CD4-positive, CD25-positive, alpha-beta regulatory T cell (primary cell): ENCODE measurements around the gene DHX34. TPM values are rescaled to one million over a fixed set of nuclear protein-coding genes. Genes with fewer than 3 reads are reported as not detected.
"Not testable (repeated sequence)": the region's sequence is repeated elsewhere in the genome, so short reads cannot be mapped to it uniquely, and the experiment has no call there.

Experiments
- ATAC-seq, 2 donors: fragments of 150-1000 bp; cut with Tn5 transposase; one replicate each; pipeline ENCODE4 v1.10.0; 2021; ENCODE audit warnings: low read depth in 2 of 2, moderate number of reproducible peaks in 2 of 2, moderate library complexity in 1 of 2
- DNase-seq, 3 donors: peaks; one replicate each; pipeline versions ENCODE4 v3.0.0 to v3.0.0-alpha.2; 2012 to 2022; ENCODE audit warnings: mixed read lengths in 1 of 3
- H3K27ac ChIP-seq: one replicate; pipeline ENCODE4 v1.7.0; 2013; ENCODE audit warnings: mild to moderate bottlenecking, low read length; ENCODE audit not compliant: insufficient read depth, poor library complexity, severe bottlenecking
- H3K27me3 ChIP-seq: one replicate; pipeline ENCODE4 v1.7.0; 2013; ENCODE audit warnings: low read length; ENCODE audit not compliant: control insufficient read depth, insufficient read depth
- H3K36me3 ChIP-seq: one replicate; pipeline ENCODE4 v1.7.0; 2013; ENCODE audit warnings: mild to moderate bottlenecking, low read length, moderate library complexity; ENCODE audit not compliant: control insufficient read depth, insufficient read depth
- H3K4me1 ChIP-seq: 2 replicates; pipeline ENCODE4 v1.7.0; 2013; ENCODE audit warnings: mild to moderate bottlenecking, low read length; ENCODE audit not compliant: insufficient read depth, control insufficient read depth, poor library complexity, severe bottlenecking
- H3K4me3 ChIP-seq: one replicate; pipeline ENCODE4 v1.7.0; 2013; ENCODE audit warnings: low read depth, mild to moderate bottlenecking, low read length, moderate library complexity
- H3K9me3 ChIP-seq, 2 experiments: 1 replicate in 1 of 2; 2 replicates in 1 of 2; pipeline ENCODE4 v1.7.0; 2013; ENCODE audit warnings: low read length in 2 of 2, mild to moderate bottlenecking in 1 of 2, moderate library complexity in 1 of 2; ENCODE audit not compliant: control insufficient read depth in 2 of 2
- H3K27ac Mint-ChIP-seq, 3 donors: one replicate each; pipeline ENCODE4 v1.8.0; 2020 to 2022; ENCODE audit warnings: mild to moderate bottlenecking in 3 of 3, mixed read lengths in 3 of 3, moderate library complexity in 2 of 3
- H3K27me3 Mint-ChIP-seq: one replicate; pipeline ENCODE4 v1.8.0; 2022; ENCODE audit warnings: mild to moderate bottlenecking, mixed read lengths
- H3K36me3 Mint-ChIP-seq: one replicate; pipeline ENCODE4 v1.8.0; 2020; ENCODE audit warnings: mixed read lengths
- H3K4me1 Mint-ChIP-seq, 4 donors: one replicate each; pipeline ENCODE4 v1.8.0; 2020 to 2022; ENCODE audit warnings: mixed read lengths in 4 of 4, mild to moderate bottlenecking in 1 of 4
- H3K4me3 Mint-ChIP-seq, 4 donors: one replicate each; pipeline ENCODE4 v1.8.0; 2020 to 2022; ENCODE audit warnings: mild to moderate bottlenecking in 4 of 4, mixed read lengths in 4 of 4, moderate library complexity in 3 of 4
- H3K9me3 Mint-ChIP-seq, 7 donors: one replicate each; pipeline ENCODE4 v1.8.0; 2020 to 2022; ENCODE audit warnings: mixed read lengths in 7 of 7, mild to moderate bottlenecking in 3 of 7, moderate library complexity in 2 of 7
- polyA plus RNA-seq, 4 donors: library from polyadenylated mRNA; unstranded; fragments of 300-500 nt; fragmentation: Illumina TruSeq; gene quantifications; one replicate each; pipeline ENCODE4 v1.2.3, GENCODE V29; 2021
- total RNA-seq: library from RNA; stranded (reverse); gene quantifications from one replicate; pipeline ENCODE4 v1.2.3, GENCODE V29; 2022

DHX34 gene
- total and polyA plus RNA-seq, 5 donors from 2014 or later, result 2.3 to 11.7 (median 3.8) TPM

DNA sequence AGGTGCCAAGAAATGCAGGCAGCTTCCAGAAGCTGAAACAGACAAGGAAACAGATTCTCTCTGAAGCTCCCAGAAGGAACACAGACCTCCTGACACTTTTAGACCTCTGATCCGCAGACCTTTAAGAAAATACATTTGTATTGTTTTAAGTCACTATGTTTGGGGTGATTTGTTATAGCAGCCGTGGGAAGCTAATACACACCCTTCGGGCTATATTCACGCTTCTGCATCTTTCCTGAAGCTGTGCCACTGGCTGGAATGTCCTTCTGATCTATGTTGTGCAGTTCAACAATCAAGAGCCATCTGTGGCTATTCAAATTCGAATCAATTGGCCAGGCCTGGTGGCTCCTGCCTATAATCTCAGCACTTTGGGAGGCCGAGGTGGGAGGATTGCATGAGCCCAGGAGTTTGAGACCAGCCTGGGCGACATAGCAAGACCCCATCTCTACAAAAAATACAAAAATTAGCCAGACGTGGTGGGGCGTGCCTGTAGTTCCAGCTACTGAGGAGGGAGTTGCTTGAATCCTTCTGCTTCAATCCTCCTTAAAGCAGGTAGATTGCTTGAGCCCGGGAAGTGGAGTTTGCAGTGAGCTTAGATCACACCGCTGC is 5.8 kb upstream of the DHX34 start:
- Histone ChIP-seq H3K36me3 (no peaks in the 10 kb centered on the region), H3K4me1 (no peaks in the 10 kb centered on the region), H3K27ac (no peak overlapping the region), H3K9me3 (no peaks in the 10 kb centered on the region), H3K27me3 (no peaks in the 10 kb centered on the region), H3K4me3 (no peak overlapping the region)
- Mint-ChIP-seq H3K27me3 (peaks cover 5% of the 10 kb centered on the region), H3K4me3 (no peak overlapping the region), H3K9me3 (no peaks in the 10 kb centered on the region), H3K36me3 (peaks cover 13% of the 10 kb centered on the region), H3K27ac (no peak overlapping the region), H3K4me1 (peaks cover 0 to 5% (median 0%) of the 10 kb centered on the region in 4 donors)
- ATAC-seq (no peak), DNase-seq (no peak)

DNA sequence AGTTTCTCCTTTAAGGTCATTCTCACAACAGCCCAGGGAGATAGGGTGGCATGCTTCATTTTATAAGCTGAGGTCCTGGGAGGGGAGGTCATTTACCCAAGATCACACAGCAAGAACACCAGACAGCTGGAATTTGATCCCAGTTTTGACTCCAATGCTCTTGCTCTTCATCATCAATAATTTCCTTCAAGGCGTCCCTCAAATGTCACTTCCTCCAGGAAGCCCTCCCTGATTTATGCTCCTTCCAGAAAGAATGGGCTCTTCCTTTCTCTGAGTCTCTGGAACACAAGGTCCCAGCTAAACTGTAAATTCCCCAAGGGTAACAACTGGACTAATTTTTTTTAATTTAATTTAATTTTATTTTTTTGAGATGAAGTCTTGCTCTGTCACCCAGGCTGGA is 4.7 kb upstream of the DHX34 start:
- peaks cover 5% of the 10 kb centered on the region for H3K27me3 Mint-ChIP-seq
- H3K9me3 Mint-ChIP-seq, result no peaks in the 10 kb centered on the region
- Histone ChIP-seq H3K36me3 (no peaks in the 10 kb centered on the region), H3K27ac (no peak overlapping the region), H3K4me3 (no peak overlapping the region), H3K9me3 (no peaks in the 10 kb centered on the region), H3K27me3 (no peaks in the 10 kb centered on the region), H3K4me1 (peaks cover 6% of the 10 kb centered on the region)
- no peak for DNase-seq
- peaks cover 13% of the 10 kb centered on the region for H3K36me3 Mint-ChIP-seq
- no peak for ATAC-seq
- H3K4me1 Mint-ChIP-seq, result peaks cover 0 to 14% (median 7%) of the 10 kb centered on the region in 4 donors
- H3K4me3 Mint-ChIP-seq, result no peak overlapping the region
- H3K27ac Mint-ChIP-seq, result no peak overlapping the region

DNA sequence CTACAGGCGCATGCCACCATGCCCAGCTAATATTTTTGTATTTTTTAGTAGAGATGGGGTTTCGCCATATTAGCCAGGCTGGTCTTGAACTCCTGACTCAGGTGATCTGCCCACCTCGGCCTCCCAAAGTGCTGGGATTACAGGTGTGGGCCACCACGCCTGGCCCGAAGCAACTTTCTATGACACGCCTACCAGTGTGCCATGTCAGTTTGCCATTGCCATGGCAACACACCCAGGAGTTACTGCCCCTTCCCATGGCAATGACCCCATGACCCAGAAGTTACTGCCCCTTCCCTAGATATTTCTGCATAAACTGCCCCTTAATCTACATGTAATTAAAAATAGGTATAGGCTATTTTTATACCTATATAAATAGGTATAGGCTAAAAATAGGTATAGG is 3.1 kb upstream of the DHX34 start:
- H3K9me3 ChIP-seq, ATAC-seq, H3K9me3 Mint-ChIP-seq, H3K27ac ChIP-seq, H3K36me3 ChIP-seq, H3K27me3 ChIP-seq, H3K27me3 Mint-ChIP-seq, H3K27ac Mint-ChIP-seq, H3K4me3 Mint-ChIP-seq, H3K4me3 ChIP-seq, DNase-seq: not testable (repeated sequence)
- H3K4me1 ChIP-seq, result peaks cover 20% of the 10 kb centered on the region
- peaks cover 5 to 26% (median 16%) of the 10 kb centered on the region in 4 donors for H3K4me1 Mint-ChIP-seq
- H3K36me3 Mint-ChIP-seq, result peaks cover 13% of the 10 kb centered on the region

DNA sequence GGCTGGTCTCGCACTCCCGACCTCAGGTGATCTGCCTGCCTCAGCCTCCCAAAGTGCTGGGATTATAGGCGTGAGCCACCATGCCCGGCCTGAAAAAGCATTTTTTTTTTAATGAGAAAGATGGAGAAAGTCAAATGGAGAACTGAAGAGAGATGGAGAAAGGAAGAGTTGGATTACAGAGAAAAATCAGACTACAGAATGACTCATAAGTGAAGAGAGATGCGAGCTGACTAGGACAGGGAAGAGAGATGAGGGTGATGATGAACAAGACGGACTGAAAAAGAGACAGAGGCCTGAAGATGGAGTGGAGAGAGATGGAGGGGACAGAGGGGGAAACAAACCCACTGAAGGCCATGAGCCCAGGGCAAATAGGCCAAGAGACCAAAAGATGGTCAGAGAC is 1.5 kb downstream of the DHX34 start:
- peak overlapping the region in 1 of 3 donors; percentile 90 for H3K27ac Mint-ChIP-seq
- peak overlapping the region; percentile 74 to 99 (median 84) for H3K4me3 Mint-ChIP-seq
- H3K9me3 Mint-ChIP-seq, result peaks cover 0 to 1% (median 0%) of the 10 kb centered on the region in 7 donors
- H3K4me1 ChIP-seq, result peaks cover 22% of the 10 kb centered on the region
- peaks cover 10 to 51% (median 22%) of the 10 kb centered on the region in 4 donors for H3K4me1 Mint-ChIP-seq
- H3K36me3 Mint-ChIP-seq, result peaks cover 15% of the 10 kb centered on the region
- DNase-seq (no peak), ATAC-seq (no peak)
- H3K27me3 Mint-ChIP-seq, result no peaks in the 10 kb centered on the region
- H3K27me3 ChIP-seq, result no peaks in the 10 kb centered on the region
- no peak overlapping the region for H3K4me3 ChIP-seq
- no peak overlapping the region for H3K27ac ChIP-seq
- no peaks in the 10 kb centered on the region for H3K9me3 ChIP-seq
- peaks cover 21% of the 10 kb centered on the region for H3K36me3 ChIP-seq

DNA sequence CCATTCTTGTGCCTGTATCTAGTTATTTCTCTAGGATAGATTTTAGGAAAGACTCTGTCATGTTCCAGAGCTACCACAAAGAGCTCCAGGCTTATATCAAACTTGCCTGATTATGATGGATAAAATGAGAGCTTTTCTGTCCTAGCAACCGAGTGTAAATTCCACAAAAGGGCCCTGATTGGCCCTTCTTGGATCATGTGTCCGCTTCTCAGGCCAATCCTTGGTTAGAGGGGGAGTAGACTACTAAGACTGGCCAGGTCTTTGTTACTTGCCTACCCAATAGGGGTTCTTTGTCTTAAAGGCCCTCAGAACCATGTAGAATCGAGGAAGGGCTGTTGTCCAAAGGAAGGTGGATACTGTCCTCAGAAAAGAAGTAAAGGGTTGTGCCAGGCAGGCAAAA is 2.4 kb downstream of the DHX34 start:
- H3K9me3 ChIP-seq, result no peaks in the 10 kb centered on the region
- Mint-ChIP-seq H3K9me3 (peaks cover 0 to 1% (median 0%) of the 10 kb centered on the region in 7 donors), H3K27ac (peak overlapping the region in 2 of 3 donors; percentile 65 to 78), H3K36me3 (peaks cover 21% of the 10 kb centered on the region), H3K4me1 (peaks cover 10 to 51% (median 22%) of the 10 kb centered on the region in 4 donors), H3K27me3 (no peaks in the 10 kb centered on the region), H3K4me3 (peak overlapping the region; percentile 39 to 88 (median 78))
- ATAC-seq (no peak), DNase-seq (peak in 1 of 3 donors; percentile 33)
- no peaks in the 10 kb centered on the region for H3K27me3 ChIP-seq
- H3K27ac ChIP-seq, result no peak overlapping the region
- peaks cover 22% of the 10 kb centered on the region for H3K4me1 ChIP-seq
- H3K4me3 ChIP-seq, result no peak overlapping the region
- H3K36me3 ChIP-seq, result peaks cover 30% of the 10 kb centered on the region

DNA sequence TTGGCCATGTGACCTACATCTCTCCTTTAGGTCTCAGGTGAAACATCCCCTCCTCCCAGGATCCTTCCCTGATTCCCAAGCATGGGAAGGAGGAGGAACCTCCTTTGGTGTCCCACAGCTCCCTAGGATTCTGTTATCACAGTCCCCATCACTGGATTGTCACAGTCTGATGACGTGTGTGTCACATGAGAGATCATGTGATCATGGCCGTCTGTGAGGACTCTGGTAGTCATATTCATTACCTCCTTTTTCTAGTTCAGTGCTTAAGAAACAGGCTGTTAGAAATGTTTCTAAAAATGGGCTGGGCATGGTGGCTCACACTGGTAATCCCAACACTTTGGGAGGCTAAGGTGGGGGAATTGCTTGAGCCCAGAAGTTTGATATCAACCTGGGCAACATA is 3.0 kb downstream of the DHX34 start:
- H3K36me3 ChIP-seq, result peaks cover 35% of the 10 kb centered on the region
- H3K27me3 Mint-ChIP-seq, result no peaks in the 10 kb centered on the region
- no peak for DNase-seq
- peaks cover 0 to 1% (median 0%) of the 10 kb centered on the region in 7 donors for H3K9me3 Mint-ChIP-seq
- peaks cover 21% of the 10 kb centered on the region for H3K36me3 Mint-ChIP-seq
- no peak overlapping the region for H3K27ac ChIP-seq
- H3K4me3 ChIP-seq, result no peak overlapping the region
- H3K9me3 ChIP-seq, result no peaks in the 10 kb centered on the region
- H3K4me1 Mint-ChIP-seq, result peaks cover 10 to 51% (median 22%) of the 10 kb centered on the region in 4 donors
- no peak for ATAC-seq
- peak overlapping the region in 2 of 3 donors; percentile 36 to 78 for H3K27ac Mint-ChIP-seq
- peaks cover 22% of the 10 kb centered on the region for H3K4me1 ChIP-seq
- H3K4me3 Mint-ChIP-seq, result peak overlapping the region in 3 of 4 donors; percentile 17 to 88 (median 85)
- H3K27me3 ChIP-seq, result no peaks in the 10 kb centered on the region

DNA sequence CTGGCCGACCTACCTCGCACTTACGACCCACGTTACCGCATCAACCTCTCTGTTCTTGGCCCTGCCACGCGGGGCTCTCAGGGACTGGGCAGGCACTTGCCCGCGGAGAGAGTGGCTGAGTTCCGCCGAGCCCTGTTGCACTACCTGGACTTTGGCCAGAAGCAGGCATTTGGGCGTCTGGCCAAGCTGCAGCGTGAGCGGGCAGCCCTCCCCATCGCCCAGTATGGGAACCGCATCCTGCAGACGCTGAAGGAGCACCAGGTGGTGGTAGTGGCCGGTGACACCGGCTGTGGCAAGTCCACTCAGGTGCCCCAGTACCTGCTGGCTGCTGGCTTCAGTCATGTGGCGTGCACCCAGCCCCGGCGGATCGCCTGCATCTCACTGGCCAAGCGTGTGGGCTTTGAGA is 4.2 kb downstream of the DHX34 start:
- Mint-ChIP-seq H3K4me3 (peak overlapping the region in 1 of 4 donors; percentile 35), H3K4me1 (peaks cover 10 to 51% (median 22%) of the 10 kb centered on the region in 4 donors), H3K36me3 (peaks cover 24% of the 10 kb centered on the region), H3K9me3 (peaks cover 0 to 1% (median 0%) of the 10 kb centered on the region in 7 donors), H3K27me3 (no peaks in the 10 kb centered on the region), H3K27ac (no peak overlapping the region)
- Histone ChIP-seq H3K36me3 (peaks cover 47% of the 10 kb centered on the region), H3K4me1 (peaks cover 22% of the 10 kb centered on the region), H3K4me3 (no peak overlapping the region), H3K27ac (no peak overlapping the region), H3K9me3 (no peaks in the 10 kb centered on the region), H3K27me3 (no peaks in the 10 kb centered on the region)
- DNase-seq (no peak), ATAC-seq (no peak)

DNA sequence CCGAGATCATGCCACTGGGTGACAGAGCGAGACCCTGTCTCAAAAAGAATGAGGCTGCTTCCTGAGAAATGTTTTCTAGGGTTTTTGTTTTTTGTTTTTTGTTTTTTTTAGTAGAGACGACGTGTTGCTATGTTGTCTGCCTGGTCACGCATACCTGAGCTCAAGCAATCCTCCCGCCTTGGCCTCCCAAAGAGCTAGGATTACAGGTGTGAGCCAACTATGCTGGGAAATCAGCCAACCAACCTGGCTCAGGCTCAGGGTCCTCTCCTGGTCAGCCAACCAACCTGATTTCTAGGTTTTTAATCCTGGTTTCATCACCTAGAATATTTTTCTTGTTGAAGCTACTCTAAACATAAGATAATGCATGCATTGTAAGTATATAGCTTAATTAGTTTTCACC is 7.8 kb downstream of the DHX34 start:
- no peak overlapping the region for H3K4me3 Mint-ChIP-seq
- H3K36me3 ChIP-seq, result peaks cover 81% of the 10 kb centered on the region

More for the DNA sequence above, 7.8 kb downstream of the DHX34 start:
- Mint-ChIP-seq H3K36me3 (peaks cover 39% of the 10 kb centered on the region), H3K4me1 (peaks cover 0 to 18% (median 2%) of the 10 kb centered on the region in 4 donors), H3K27ac (no peak overlapping the region), H3K27me3 (no peaks in the 10 kb centered on the region), H3K9me3 (peaks cover 0 to 1% (median 0%) of the 10 kb centered on the region in 7 donors)
- DNase-seq (no peak), ATAC-seq (no peak)
- H3K4me3 ChIP-seq, result no peak overlapping the region
- H3K27me3 ChIP-seq, result no peaks in the 10 kb centered on the region
- no peaks in the 10 kb centered on the region for H3K9me3 ChIP-seq
- H3K4me1 ChIP-seq, result no peaks in the 10 kb centered on the region
- no peak overlapping the region for H3K27ac ChIP-seq
